Glutamatergic neuron (in vitro differentiated cells): ENCODE results near the gene CA9. TPM values are rescaled to one million over a fixed set of nuclear protein-coding genes. Genes with fewer than 3 reads are reported as not detected.
A peak's percentile ranks its signal among the peaks of the same experiment; 100 is the strongest.
"Not testable (repeated sequence)": the region's sequence is repeated elsewhere in the genome, so short reads cannot be mapped to it uniquely, and the experiment has no call there.

ENCODE experiments used
- DNase-seq: peaks from one replicate; pipeline ENCODE4 v3.0.0; 2022
- H3K27ac Mint-ChIP-seq: one replicate; pipeline ENCODE4 v1.8.0; 2020; ENCODE audit warnings: mild to moderate bottlenecking, mixed read lengths, inconsistent platforms; ENCODE audit not compliant: unreplicated experiment
- H3K27me3 Mint-ChIP-seq: one replicate; pipeline ENCODE4 v1.8.0; 2020; ENCODE audit warnings: mild to moderate bottlenecking, moderate library complexity, mixed read lengths, inconsistent platforms; ENCODE audit not compliant: unreplicated experiment
- H3K36me3 Mint-ChIP-seq: one replicate; pipeline ENCODE4 v1.8.0; 2020; ENCODE audit warnings: mild to moderate bottlenecking, mixed read lengths, inconsistent platforms; ENCODE audit not compliant: unreplicated experiment
- H3K4me1 Mint-ChIP-seq: one replicate; pipeline ENCODE4 v1.8.0; 2020; ENCODE audit warnings: mild to moderate bottlenecking, low read depth, mixed read lengths, inconsistent platforms; ENCODE audit not compliant: unreplicated experiment
- H3K4me3 Mint-ChIP-seq: one replicate; pipeline ENCODE4 v1.8.0; 2020; ENCODE audit warnings: mild to moderate bottlenecking, mixed read lengths, inconsistent platforms; ENCODE audit not compliant: unreplicated experiment
- H3K9me3 Mint-ChIP-seq: one replicate; pipeline ENCODE4 v1.8.0; 2020; ENCODE audit warnings: mild to moderate bottlenecking, moderate library complexity, mixed read lengths, inconsistent platforms; ENCODE audit not compliant: unreplicated experiment
- CTCF ChIP-seq: fragments of 200-600 bp; sonication (generic); IDR thresholded peaks from one replicate; pipeline ENCODE4 v1.5.0; 2021; ENCODE audit not compliant: partially characterized antibody, unreplicated experiment
- total RNA-seq: library from RNA; stranded (reverse); fragmentation: NEBNext Ultra II Directional; extraction: Animal tissue kit (Norgen Biotek cat#: 25700); gene quantifications from one replicate; pipeline ENCODE4 v1.2.1, GENCODE V29; 2021; ENCODE audit not compliant: unreplicated experiment

CA9 gene
- total RNA-seq, 1 donor from 2014 or later: not detected

- TF ChIP-seq CTCF: no peak
- no peak overlapping the region for H3K27ac Mint-ChIP-seq
- peaks cover 10% of the 10 kb centered on the region for H3K36me3 Mint-ChIP-seq
- H3K4me1 Mint-ChIP-seq: peaks cover 11% of the 10 kb centered on the region
- no peak overlapping the region for H3K4me3 Mint-ChIP-seq
- H3K27me3 Mint-ChIP-seq: peaks cover 13% of the 10 kb centered on the region
- DNase-seq: no peak
- H3K9me3 Mint-ChIP-seq: peaks cover 13% of the 10 kb centered on the region
Measured at GRCh38 chr9:35643046-35643445, 30.7 kb upstream of the CA9 start.

GRCh38 chr9:35645736-35646135 is 28.0 kb upstream of the CA9 start:
- Mint-ChIP-seq H3K27ac (peak overlapping the region; percentile 95), H3K4me3 (peak overlapping the region; percentile 100), H3K9me3 (peaks cover 17% of the 10 kb centered on the region), H3K27me3 (peaks cover 18% of the 10 kb centered on the region), H3K4me1 (peaks cover 22% of the 10 kb centered on the region)
- not testable (repeated sequence) for H3K36me3 Mint-ChIP-seq, DNase-seq

- Mint-ChIP-seq H3K4me1 (peaks cover 24% of the 10 kb centered on the region), H3K4me3 (peak overlapping the region; percentile 100), H3K27me3 (peaks cover 19% of the 10 kb centered on the region), H3K9me3 (peaks cover 17% of the 10 kb centered on the region), H3K36me3 (peaks cover 5% of the 10 kb centered on the region), H3K27ac (peak overlapping the region; percentile 95)
- DNase-seq: no peak
- TF ChIP-seq CTCF: no peak
Measured at GRCh38 chr9:35646153-35646532, 27.6 kb upstream of the CA9 start.

GRCh38 chr9:35646533-35647265 is 27.0 kb upstream of the CA9 start:
- TF ChIP-seq CTCF: peak; percentile 93
- H3K4me3 Mint-ChIP-seq: peak overlapping the region; percentile 100
- peak; percentile 96 for DNase-seq
- peaks cover 24% of the 10 kb centered on the region for H3K27me3 Mint-ChIP-seq
- H3K9me3 Mint-ChIP-seq: peaks cover 17% of the 10 kb centered on the region
- H3K27ac Mint-ChIP-seq: peak overlapping the region; percentile 95
- H3K4me1 Mint-ChIP-seq: peaks cover 27% of the 10 kb centered on the region
- H3K36me3 Mint-ChIP-seq: peaks cover 5% of the 10 kb centered on the region

- TF ChIP-seq CTCF: no peak
- H3K4me3 Mint-ChIP-seq: no peak overlapping the region
- H3K27me3 Mint-ChIP-seq: peaks cover 26% of the 10 kb centered on the region
- H3K9me3 Mint-ChIP-seq: peaks cover 17% of the 10 kb centered on the region
- H3K4me1 Mint-ChIP-seq: peaks cover 27% of the 10 kb centered on the region
- DNase-seq: no peak
- H3K27ac Mint-ChIP-seq: no peak overlapping the region
- H3K36me3 Mint-ChIP-seq: peaks cover 5% of the 10 kb centered on the region
Measured at GRCh38 chr9:35649431-35650340, 24.0 kb upstream of the CA9 start.
